ENCODE results near the gene RNF130.

DNA sequence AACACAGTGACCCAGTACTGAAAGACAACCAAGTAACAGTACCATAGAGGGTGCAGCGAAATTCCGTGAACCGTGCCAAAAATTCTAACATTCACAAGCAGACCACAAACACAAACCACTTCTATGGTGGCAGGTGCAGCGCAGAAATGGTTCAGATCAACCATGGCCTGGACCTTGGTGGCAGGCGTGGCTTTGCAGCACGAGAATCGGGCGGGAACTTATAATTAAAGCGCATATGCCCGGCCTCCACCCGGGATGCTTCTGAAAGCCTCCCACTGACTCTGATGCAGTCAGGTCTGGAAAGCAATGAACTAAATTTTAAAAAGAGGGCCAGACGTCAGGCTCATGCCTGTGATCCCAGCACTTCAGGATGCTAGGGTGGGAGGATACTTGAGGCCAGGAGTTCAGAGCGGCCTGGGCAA lies 95.8 kb downstream of the RNF130 start:
- TF ChIP-seq TAF1 (IDR thresholded peaks at IDR 0.05; ENCODE audit: borderline replicate concordance, low read depth, low read length) (no peak), POLR2A (IDR thresholded peaks at IDR 0.05; ENCODE audit: low read depth, low read length) (no peak), POLR2AphosphoS5 (IDR thresholded peaks at IDR 0.05; ENCODE audit: low read depth, low read length) (no peak)
